OCI-LY7 (cell line): ENCODE results near the gene KCNA5.

Experiments
- EZH2phosphoT487 ChIP-seq: fragments of 200-600 bp; sonication (generic); IDR thresholded peaks from 2 replicates; pipeline ENCODE4 v1.6.1; 2018; ENCODE audit warnings: low read depth, borderline replicate concordance, mild to moderate bottlenecking, mixed run types, antibody characterized with exemption, low read length, moderate library complexity, mixed read lengths
- TF ChIP-seq, protein P1 (sequence below): fragments of 200-600 bp; sonication (generic); conservative IDR thresholded peaks from 2 replicates; pipeline ENCODE4 v1.5.1; 2014; ENCODE audit warnings: mild to moderate bottlenecking, antibody characterized with exemption, low read length, moderate library complexity, mixed read lengths

DNA sequence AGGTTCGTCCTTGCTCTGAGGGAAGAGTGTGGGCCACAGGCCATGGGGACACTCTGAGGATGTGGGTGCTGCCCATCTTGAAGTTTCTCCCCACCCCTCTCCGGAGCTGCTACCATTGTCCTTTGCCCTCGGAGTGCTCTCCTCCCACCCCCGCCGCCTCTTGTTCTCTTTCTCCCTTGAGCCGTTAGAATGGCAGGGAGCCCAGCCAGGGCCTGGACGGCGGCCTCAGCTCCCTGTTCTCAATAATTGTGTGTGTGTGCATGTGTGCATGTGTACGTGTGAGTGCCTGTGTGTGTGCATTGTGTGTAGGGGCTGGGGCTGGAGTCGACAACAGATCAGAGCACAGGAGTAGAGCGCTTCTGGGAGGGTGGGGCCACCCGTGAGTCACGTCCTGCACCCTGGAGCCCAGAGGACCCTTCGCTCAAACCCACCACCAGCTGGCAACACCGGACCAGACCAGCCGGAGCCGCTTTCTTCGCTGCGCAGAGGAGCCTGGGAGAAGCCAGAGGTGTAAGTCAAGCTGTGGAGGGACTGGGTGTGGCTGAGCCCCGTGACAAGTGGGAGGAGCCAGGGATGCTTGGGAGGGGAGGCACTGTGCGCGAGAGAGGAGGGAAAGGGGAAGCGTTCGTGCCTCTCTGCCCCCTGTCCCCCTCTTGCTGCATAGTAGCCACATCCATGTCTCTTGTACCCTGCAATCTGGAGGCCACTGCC is 25.9 kb upstream of the KCNA5 start:
- TF ChIP-seq, protein P1, sequence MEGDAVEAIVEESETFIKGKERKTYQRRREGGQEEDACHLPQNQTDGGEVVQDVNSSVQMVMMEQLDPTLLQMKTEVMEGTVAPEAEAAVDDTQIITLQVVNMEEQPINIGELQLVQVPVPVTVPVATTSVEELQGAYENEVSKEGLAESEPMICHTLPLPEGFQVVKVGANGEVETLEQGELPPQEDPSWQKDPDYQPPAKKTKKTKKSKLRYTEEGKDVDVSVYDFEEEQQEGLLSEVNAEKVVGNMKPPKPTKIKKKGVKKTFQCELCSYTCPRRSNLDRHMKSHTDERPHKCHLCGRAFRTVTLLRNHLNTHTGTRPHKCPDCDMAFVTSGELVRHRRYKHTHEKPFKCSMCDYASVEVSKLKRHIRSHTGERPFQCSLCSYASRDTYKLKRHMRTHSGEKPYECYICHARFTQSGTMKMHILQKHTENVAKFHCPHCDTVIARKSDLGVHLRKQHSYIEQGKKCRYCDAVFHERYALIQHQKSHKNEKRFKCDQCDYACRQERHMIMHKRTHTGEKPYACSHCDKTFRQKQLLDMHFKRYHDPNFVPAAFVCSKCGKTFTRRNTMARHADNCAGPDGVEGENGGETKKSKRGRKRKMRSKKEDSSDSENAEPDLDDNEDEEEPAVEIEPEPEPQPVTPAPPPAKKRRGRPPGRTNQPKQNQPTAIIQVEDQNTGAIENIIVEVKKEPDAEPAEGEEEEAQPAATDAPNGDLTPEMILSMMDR: no peak
- TF ChIP-seq EZH2phosphoT487: no peak
